ENCODE measurements around the gene KCNN2.

Gene KCNN2

DNA sequence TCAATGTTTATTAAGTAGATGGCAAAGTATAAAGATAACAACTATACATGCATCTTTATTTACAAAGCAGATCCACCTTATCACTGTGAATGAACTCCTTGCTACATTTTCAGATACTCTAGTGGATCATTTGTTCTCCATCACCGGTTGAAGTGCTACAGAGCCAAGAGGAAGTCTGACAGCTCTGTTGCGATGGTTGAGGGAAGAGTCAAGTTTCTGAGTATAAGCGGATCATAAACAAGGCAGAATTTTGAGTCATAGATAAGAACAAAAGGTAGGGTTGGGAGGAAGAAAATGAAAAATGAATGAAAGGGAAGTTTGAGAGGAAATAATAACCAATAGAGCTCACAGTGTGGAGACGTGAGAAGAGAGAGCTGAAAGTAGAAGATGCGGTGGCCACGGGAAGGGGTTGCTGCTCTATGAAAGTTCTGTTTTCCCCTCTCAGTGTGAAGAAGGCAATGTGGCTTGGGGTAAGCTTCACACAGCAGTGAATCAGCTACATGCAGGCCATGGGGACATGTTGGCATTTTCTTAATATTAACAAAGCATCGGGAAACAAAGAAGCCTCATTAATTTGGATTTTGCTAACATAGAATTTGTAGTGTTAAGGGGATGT lies 30.8 kb upstream of the KCNN2 start:
- no peak overlapping the region for H3K27ac Mint-ChIP-seq
- no peak overlapping the region for H3K4me3 Mint-ChIP-seq
- DNase-seq: no peak
- H3K27me3 Mint-ChIP-seq (ENCODE audit: low read depth, poor library complexity): peaks cover 1% of the 10 kb centered on the region
- TF ChIP-seq, protein P1, sequence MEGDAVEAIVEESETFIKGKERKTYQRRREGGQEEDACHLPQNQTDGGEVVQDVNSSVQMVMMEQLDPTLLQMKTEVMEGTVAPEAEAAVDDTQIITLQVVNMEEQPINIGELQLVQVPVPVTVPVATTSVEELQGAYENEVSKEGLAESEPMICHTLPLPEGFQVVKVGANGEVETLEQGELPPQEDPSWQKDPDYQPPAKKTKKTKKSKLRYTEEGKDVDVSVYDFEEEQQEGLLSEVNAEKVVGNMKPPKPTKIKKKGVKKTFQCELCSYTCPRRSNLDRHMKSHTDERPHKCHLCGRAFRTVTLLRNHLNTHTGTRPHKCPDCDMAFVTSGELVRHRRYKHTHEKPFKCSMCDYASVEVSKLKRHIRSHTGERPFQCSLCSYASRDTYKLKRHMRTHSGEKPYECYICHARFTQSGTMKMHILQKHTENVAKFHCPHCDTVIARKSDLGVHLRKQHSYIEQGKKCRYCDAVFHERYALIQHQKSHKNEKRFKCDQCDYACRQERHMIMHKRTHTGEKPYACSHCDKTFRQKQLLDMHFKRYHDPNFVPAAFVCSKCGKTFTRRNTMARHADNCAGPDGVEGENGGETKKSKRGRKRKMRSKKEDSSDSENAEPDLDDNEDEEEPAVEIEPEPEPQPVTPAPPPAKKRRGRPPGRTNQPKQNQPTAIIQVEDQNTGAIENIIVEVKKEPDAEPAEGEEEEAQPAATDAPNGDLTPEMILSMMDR (IDR thresholded peaks at IDR 0.05): no peak
- no peaks in the 10 kb centered on the region for H3K36me3 Mint-ChIP-seq (ENCODE audit: low read depth)
- no peaks in the 10 kb centered on the region for H3K9me3 Mint-ChIP-seq
- no peaks in the 10 kb centered on the region for H3K4me1 Mint-ChIP-seq

DNA sequence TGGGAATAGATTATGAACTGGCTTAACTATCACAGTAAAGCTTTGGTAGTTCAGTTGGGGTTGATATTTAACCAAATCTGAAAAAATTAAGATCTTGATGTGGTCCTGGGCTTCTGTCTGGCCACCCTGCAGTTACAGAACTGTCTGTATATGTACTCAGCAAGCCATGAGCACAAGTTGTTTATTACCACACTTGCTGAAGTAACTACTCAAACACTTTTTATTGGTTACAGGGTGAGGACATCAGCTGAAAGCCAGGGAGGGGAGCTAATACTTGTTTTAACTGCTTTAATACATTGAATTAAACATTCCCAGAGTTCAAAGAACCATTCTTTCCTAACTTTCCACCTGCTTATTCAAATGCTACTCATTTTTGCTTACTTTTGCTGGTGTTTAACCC lies 29.4 kb upstream of the KCNN2 start:
- no peak overlapping the region for H3K27ac Mint-ChIP-seq
- no peak overlapping the region for H3K4me3 Mint-ChIP-seq
- no peaks in the 10 kb centered on the region for H3K9me3 Mint-ChIP-seq
- DNase-seq: no peak
- H3K4me1 Mint-ChIP-seq: no peaks in the 10 kb centered on the region
- TF ChIP-seq, protein P1 (IDR thresholded peaks at IDR 0.05): no peak
- no peaks in the 10 kb centered on the region for H3K36me3 Mint-ChIP-seq (ENCODE audit: low read depth)
- H3K27me3 Mint-ChIP-seq (ENCODE audit: low read depth, poor library complexity): no peaks in the 10 kb centered on the region

GRCh38 chr5:114332925-114333324 lies 28.9 kb upstream of the KCNN2 start:
- Mint-ChIP-seq H3K36me3 (ENCODE audit: low read depth) (no peaks in the 10 kb centered on the region), H3K27ac (no peak overlapping the region), H3K4me1 (no peaks in the 10 kb centered on the region), H3K9me3 (no peaks in the 10 kb centered on the region), H3K4me3 (no peak overlapping the region), H3K27me3 (ENCODE audit: low read depth, poor library complexity) (no peaks in the 10 kb centered on the region)
- TF ChIP-seq, protein P1 (IDR thresholded peaks at IDR 0.05): no peak
- no peak for DNase-seq

GRCh38 chr5:114335391-114335790 lies 26.5 kb upstream of the KCNN2 start:
- H3K4me3 Mint-ChIP-seq: no peak overlapping the region
- peaks cover 3% of the 10 kb centered on the region for H3K9me3 Mint-ChIP-seq
- no peaks in the 10 kb centered on the region for H3K4me1 Mint-ChIP-seq
- no peak for DNase-seq
- TF ChIP-seq, protein P1 (IDR thresholded peaks at IDR 0.05): no peak
- H3K27ac Mint-ChIP-seq: no peak overlapping the region
- no peaks in the 10 kb centered on the region for H3K27me3 Mint-ChIP-seq (ENCODE audit: low read depth, poor library complexity)
- no peaks in the 10 kb centered on the region for H3K36me3 Mint-ChIP-seq (ENCODE audit: low read depth)

DNA sequence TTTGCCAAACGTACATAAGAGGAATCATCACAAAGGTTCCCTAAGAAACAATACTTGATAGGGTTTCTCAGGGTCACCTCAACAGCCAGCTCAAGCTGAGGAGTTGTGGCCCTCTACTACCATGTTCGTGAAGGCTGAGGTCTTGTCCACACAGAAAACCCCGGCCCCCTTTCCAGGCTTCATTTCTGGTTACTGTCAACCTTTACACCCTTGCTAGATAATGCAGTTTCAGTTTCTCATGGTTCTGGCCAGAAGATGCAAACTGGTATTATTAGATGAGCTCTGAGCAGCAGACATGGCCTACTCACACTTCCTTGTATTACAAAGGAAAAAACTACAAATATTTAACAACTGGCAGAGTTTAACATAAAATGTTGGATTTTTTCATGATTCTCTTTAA lies 22.8 kb upstream of the KCNN2 start:
- no peaks in the 10 kb centered on the region for H3K27me3 Mint-ChIP-seq (ENCODE audit: low read depth, poor library complexity)
- no peak overlapping the region for H3K27ac Mint-ChIP-seq
- no peaks in the 10 kb centered on the region for H3K36me3 Mint-ChIP-seq (ENCODE audit: low read depth)
- H3K9me3 Mint-ChIP-seq: peaks cover 3% of the 10 kb centered on the region
- TF ChIP-seq, protein P1 (IDR thresholded peaks at IDR 0.05): no peak
- no peaks in the 10 kb centered on the region for H3K4me1 Mint-ChIP-seq
- no peak overlapping the region for H3K4me3 Mint-ChIP-seq
- DNase-seq: no peak

DNA sequence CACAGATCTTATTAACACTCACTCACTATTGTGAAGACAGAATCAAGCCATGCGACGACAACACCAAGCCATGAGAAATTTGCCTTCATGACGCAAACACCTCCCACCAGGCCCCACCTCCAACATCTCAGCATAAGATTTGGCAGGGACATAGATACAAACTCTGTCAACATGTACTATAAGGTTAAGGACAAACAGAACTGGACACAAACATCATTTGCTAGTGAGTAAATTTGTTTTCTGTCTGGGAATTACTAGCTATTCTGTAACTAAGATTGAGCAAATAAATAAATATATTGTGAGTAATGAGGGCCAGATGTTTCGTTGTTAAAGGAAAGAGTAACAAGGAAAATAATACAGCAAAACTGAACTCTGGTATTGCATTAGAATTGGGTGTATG lies 15.7 kb upstream of the KCNN2 start:
- no peaks in the 10 kb centered on the region for H3K9me3 Mint-ChIP-seq
- peaks cover 12% of the 10 kb centered on the region for H3K27me3 Mint-ChIP-seq (ENCODE audit: low read depth, poor library complexity)
- H3K36me3 Mint-ChIP-seq (ENCODE audit: low read depth): no peaks in the 10 kb centered on the region
- no peak overlapping the region for H3K4me3 Mint-ChIP-seq
- H3K27ac Mint-ChIP-seq: no peak overlapping the region
- TF ChIP-seq, protein P1 (IDR thresholded peaks at IDR 0.05): no peak
- no peak for DNase-seq
- no peaks in the 10 kb centered on the region for H3K4me1 Mint-ChIP-seq

All from nephron progenitor cell (in vitro differentiated cells).